ENCODE measurements around the gene PEAK1.
"Not testable (repeated sequence)": the region's sequence is repeated elsewhere in the genome, so short reads cannot be mapped to it uniquely, and the experiment has no call there.

The PEAK1 gene

DNA sequence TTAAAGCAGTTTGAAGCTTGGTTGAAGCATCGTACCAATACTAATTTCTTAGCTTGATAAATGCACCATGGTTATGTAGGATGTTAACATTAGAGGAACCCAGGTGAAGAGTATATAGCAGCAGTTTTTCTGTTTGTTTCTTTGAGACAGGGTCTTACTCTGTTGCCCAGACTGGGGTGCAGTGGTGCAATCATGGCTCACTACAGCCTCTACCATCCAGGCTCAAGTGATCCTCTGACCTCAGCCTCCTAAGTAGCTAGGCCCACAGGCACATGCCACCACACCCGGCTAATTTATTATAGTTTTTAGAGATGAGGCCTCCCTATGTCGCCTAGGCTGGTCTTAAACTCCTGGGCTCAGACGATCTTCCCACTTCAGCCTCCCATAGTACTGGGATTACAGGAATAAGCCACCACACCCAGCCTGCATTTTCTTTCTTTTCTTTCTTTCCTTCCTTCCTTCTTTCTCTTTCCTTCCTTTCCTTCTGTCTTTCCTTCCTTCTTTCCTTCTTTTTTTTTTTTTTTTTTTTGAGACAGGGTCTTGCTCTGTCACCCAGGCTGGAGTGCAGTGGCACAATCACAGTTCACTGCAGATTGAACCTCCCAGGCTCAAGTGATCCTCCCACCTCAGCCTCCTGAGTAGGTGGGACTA lies 6.1 kb downstream of the PEAK1 start:
- in situ Hi-C loops (cut with HindIII; ENCODE audit: low sequenced_read_pairs), result no loop called here
- TF ChIP-seq, protein P1, sequence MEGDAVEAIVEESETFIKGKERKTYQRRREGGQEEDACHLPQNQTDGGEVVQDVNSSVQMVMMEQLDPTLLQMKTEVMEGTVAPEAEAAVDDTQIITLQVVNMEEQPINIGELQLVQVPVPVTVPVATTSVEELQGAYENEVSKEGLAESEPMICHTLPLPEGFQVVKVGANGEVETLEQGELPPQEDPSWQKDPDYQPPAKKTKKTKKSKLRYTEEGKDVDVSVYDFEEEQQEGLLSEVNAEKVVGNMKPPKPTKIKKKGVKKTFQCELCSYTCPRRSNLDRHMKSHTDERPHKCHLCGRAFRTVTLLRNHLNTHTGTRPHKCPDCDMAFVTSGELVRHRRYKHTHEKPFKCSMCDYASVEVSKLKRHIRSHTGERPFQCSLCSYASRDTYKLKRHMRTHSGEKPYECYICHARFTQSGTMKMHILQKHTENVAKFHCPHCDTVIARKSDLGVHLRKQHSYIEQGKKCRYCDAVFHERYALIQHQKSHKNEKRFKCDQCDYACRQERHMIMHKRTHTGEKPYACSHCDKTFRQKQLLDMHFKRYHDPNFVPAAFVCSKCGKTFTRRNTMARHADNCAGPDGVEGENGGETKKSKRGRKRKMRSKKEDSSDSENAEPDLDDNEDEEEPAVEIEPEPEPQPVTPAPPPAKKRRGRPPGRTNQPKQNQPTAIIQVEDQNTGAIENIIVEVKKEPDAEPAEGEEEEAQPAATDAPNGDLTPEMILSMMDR (IDR thresholded peaks at IDR 0.05; ENCODE audit: low read depth, low read length), result no peak
- H3K4me3 ChIP-seq (ENCODE audit: low read depth, low read length), result no peak overlapping the region
- no peak for DNase-seq (ENCODE audit: low read depth, low spot score)

DNA sequence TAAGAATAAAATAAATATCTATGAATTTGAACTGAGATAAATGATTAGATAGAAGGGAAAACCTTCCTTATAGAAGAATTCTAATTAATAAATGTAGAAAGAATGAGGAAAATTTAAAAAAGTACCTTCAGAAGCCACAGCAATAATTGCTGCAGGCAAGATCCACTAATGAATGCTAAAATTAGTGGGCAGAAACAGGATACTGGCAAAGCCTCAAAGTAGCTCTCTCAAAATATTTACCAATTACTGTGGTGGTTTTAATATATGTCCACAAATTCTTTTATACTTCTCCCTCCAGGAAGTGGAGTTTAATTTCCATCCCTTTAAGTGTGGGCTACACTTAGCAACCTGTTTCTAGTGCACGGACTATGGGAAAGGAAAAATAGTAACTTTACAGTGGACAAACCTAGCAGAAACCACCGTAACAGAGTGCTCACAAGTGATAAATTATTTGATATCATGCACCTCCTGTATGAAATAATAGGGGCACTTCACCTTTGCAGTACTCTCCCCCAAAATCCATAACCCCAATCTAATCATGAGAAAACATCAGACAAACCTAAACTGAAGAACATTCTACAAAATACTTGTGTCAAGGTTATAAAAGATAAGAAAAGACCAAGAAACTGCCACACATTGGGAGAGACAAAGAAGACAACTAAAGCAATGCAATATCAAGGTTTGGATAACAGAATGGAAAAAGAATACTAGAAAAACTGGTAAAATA lies 6.8 kb downstream of the PEAK1 start:
- TF ChIP-seq, protein P1 (IDR thresholded peaks at IDR 0.05; ENCODE audit: low read depth, low read length), result no peak
- no peak for DNase-seq (ENCODE audit: low read depth, low spot score)
- in situ Hi-C loops (cut with HindIII; ENCODE audit: low sequenced_read_pairs), result no loop called here
- no peak overlapping the region for H3K4me3 ChIP-seq (ENCODE audit: low read depth, low read length)

DNA sequence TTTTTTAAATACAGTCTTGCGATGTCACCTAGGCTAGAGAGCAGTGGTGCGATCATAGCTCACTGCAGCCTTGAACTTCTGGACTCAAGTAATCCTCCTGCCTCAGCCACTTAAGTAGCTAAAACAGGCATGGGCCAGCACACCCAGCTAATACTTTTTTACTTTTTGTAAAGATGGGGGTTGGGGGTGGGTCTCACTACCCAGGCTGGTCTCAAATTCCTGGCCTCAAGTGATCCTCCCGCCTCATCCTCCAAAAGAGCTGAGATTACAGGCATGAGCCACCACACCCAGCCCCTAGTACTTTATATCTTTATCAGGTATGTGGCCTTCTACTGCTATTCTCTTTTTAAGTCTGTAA lies 8.3 kb downstream of the PEAK1 start:
- H3K4me3 ChIP-seq (ENCODE audit: low read depth, low read length), result no peak overlapping the region
- TF ChIP-seq, protein P1 (IDR thresholded peaks at IDR 0.05; ENCODE audit: low read depth, low read length), result no peak
- in situ Hi-C loops (cut with HindIII; ENCODE audit: low sequenced_read_pairs), result no loop called here

DNA sequence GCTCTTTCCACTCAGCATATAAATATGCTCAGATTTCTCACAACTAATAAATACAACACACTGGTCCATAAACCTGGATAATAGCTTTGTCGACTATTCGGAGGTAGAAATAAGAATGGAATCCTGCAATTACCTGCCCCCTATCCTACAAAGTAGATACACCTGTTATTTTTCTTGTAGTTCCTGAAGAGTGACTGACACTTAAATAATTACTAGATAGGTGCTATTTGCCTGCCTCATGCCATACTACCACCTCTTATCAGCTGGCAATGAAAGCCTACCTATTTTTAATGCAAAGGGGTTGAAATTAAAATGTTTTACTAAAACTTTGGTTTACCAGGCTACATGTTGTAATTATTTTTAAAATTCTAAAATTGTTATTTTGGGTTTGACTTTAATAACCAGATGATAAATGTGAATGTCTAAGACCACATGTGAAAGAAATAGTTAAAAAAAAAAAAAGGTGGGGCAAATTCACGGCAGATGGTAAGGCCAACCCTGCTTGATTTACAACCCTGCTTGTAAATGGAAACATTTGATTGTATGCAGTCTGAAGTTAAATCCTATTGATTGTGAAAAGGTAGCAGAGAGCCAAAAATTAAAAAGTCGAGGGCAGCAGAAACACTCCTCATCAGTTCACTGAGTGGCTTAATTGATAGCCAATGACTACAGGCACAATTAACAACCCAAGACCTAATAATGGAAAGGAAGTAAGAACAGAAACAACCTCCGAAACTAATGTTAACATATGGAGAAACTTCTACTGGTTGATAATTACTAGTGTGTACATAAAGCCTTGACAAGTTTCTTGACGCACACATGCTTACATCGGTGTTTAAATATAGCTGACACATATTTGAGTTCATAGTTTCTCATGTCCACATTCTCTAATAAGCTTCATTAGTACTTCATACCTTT lies 8.9 kb downstream of the PEAK1 start:
- no peak overlapping the region for H3K4me3 ChIP-seq (ENCODE audit: low read depth, low read length)
- TF ChIP-seq, protein P1 (IDR thresholded peaks at IDR 0.05; ENCODE audit: low read depth, low read length), result no peak
- in situ Hi-C loops (cut with HindIII; ENCODE audit: low sequenced_read_pairs), result no loop called here
- DNase-seq (ENCODE audit: low read depth, low spot score), result no peak

More for the DNA sequence above, 8.3 kb downstream of the PEAK1 start:
- DNase-seq (ENCODE audit: low read depth, low spot score), result no peak

DNA sequence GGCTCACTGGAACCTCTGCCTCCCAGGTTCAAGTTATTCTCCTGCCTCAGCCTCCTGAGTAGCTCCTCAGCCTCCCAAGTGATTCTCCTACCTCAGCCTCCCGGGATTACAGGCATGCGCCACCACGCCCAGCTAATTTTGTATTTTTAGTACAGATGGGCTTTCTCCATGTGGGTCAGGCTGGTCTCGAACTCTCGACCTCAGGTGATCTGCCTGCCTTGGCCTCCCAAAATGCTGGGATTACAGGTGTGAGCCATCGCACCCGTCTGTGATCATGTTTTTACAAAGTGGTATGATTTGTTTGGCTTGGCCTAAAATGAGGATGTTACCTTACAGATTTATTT lies 9.8 kb downstream of the PEAK1 start:
- in situ Hi-C loops (cut with HindIII; ENCODE audit: low sequenced_read_pairs); H3K4me3 ChIP-seq (ENCODE audit: low read depth, low read length); DNase-seq (ENCODE audit: low read depth, low spot score): not testable (repeated sequence)

DNA sequence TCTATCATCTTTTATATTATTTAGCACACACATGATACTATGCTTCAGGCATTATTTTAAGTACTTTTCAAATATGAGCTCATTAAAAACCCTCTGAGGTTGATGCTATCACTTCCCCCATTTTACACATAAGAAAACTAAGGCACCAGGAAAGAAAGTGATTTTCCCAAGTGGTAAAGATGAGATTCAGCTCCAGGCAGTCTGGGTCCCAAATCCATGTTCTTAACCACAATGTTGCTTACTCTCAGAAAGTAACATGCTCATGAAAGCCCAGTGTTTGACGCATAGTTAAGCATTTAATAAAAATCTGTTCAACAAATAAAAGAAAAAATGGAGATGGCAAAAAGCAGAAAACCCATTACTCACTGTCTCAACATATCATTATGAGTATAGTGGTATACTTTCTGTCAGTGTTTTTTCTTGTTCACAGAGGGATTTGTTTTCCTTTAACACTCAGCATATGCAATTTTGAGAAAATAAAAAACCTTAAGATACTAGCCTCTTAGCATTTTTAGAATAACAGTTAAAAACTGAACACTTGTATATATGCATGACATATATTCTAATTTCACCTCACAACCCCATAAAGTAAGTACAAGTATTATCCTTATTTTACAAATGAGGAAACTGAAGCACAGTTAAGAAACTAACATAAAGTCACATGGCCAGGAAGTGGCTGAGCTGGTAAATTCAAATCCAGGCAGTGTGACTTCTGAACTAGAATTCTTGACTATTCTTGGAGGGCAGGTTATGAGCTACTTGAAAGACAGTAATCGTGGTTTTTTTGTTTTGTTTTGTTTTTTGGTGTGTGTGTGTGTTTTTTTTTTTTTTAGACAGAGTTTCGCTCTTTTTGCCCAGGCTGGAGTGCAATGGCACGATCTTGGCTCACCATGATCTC lies 10.4 kb downstream of the PEAK1 start:
- TF ChIP-seq, protein P1 (IDR thresholded peaks at IDR 0.05; ENCODE audit: low read depth, low read length), result no peak
- H3K4me3 ChIP-seq (ENCODE audit: low read depth, low read length), result no peak overlapping the region
- in situ Hi-C loops (cut with HindIII; ENCODE audit: low sequenced_read_pairs), result no loop called here
- no peak for DNase-seq (ENCODE audit: low read depth, low spot score)

Measured in astrocyte of the spinal cord (primary cell).